Measurements from ENCODE around the gene EFCAB12.
A peak's percentile ranks its signal among the peaks of the same experiment; 100 is the strongest.
"Not testable (repeated sequence)": the region's sequence is repeated elsewhere in the genome, so short reads cannot be mapped to it uniquely, and the experiment has no call there.

Gene EFCAB12

DNA sequence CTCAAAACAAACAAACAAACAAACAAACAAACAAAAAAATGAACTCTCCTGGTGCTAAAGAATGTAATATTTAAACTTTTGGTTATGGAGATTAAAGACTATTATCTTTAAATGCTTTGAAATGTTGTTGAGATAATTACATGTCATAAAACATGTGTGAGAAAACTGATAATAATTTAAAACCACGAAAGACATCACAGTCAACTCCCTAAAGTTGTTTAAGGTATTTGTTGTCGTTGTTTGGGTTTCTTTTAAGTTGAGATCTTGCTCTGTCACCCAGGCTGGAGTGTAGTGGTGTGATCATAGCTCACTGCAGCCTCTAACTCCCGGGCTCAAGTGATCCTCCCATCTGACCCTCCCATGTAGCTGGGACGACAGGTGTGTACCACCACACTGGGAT, 12.0 kb downstream of the EFCAB12 start:
- TF ChIP-seq, protein P1, sequence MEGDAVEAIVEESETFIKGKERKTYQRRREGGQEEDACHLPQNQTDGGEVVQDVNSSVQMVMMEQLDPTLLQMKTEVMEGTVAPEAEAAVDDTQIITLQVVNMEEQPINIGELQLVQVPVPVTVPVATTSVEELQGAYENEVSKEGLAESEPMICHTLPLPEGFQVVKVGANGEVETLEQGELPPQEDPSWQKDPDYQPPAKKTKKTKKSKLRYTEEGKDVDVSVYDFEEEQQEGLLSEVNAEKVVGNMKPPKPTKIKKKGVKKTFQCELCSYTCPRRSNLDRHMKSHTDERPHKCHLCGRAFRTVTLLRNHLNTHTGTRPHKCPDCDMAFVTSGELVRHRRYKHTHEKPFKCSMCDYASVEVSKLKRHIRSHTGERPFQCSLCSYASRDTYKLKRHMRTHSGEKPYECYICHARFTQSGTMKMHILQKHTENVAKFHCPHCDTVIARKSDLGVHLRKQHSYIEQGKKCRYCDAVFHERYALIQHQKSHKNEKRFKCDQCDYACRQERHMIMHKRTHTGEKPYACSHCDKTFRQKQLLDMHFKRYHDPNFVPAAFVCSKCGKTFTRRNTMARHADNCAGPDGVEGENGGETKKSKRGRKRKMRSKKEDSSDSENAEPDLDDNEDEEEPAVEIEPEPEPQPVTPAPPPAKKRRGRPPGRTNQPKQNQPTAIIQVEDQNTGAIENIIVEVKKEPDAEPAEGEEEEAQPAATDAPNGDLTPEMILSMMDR (IDR thresholded peaks at IDR 0.05; ENCODE audit: insufficient read depth, low read depth, low read length, missing control alignments): no peak

DNA sequence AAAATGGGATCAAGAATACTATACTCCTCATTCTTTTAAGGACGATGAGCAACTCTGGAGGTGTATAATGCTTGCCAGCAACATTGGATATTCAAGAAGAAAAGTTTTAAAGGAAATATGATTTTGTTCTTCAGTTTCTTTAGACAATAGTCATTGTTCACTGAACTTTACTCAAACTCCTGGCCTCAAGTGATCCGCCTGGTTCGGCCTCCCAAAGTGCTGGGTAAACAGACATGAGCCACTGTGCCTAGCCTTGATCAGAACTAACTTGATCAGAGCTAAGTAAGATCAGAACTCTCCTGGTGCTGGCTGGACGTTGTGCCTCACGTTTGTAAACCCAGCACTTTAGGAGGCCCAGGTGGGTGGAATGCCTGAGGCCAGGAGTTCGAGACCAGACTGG, 12.6 kb downstream of the EFCAB12 start:
- TF ChIP-seq, protein P1 (IDR thresholded peaks at IDR 0.05; ENCODE audit: insufficient read depth, low read depth, low read length, missing control alignments): no peak
- no peak for DNase-seq (ENCODE audit: low read depth)
- no peak overlapping the region for H3K4me3 ChIP-seq (ENCODE audit: low read length)

More for the DNA sequence above, 12.0 kb downstream of the EFCAB12 start:
- no peak overlapping the region for H3K4me3 ChIP-seq (ENCODE audit: low read length)
- DNase-seq (ENCODE audit: low read depth): no peak

DNA sequence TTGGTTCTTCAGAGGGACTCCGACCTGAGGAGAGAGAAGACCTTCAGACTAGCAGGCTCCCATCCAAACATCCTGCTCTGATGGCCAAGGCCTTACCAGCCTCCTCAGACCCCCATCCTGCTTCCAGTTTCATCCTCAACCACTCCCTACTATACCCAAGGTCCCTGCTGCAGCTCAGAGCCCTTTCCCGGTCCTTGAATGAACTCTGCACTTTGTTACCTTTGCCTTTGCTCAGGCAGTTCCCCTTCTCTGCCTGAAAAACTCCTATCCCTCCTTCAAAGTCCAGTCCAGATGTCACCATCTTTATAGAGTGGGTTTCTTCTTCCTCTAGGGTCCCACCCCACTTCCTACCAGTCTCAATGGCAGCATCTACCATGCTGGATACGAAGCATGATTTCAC, 13.1 kb downstream of the EFCAB12 start:
- no peak overlapping the region for H3K4me3 ChIP-seq (ENCODE audit: low read length)
- TF ChIP-seq, protein P1 (IDR thresholded peaks at IDR 0.05; ENCODE audit: insufficient read depth, low read depth, low read length, missing control alignments): no peak
- DNase-seq (ENCODE audit: low read depth): no peak

GRCh38 chr3:129413687-129414506, 14.5 kb downstream of the EFCAB12 start:
- H3K4me3 ChIP-seq (ENCODE audit: low read length): no peak overlapping the region
- TF ChIP-seq, protein P1 (IDR thresholded peaks at IDR 0.05; ENCODE audit: insufficient read depth, low read depth, low read length, missing control alignments): no peak
- peak; percentile 43 for DNase-seq (ENCODE audit: low read depth)

- H3K4me3 ChIP-seq (ENCODE audit: low read length); DNase-seq (ENCODE audit: low read depth): not testable (repeated sequence)
Measured at GRCh38 chr3:129413238-129413637, 15.2 kb downstream of the EFCAB12 start.

GRCh38 chr3:129412542-129413198, 15.8 kb downstream of the EFCAB12 start:
- H3K4me3 ChIP-seq (ENCODE audit: low read length): no peak overlapping the region
- TF ChIP-seq, protein P1 (IDR thresholded peaks at IDR 0.05; ENCODE audit: insufficient read depth, low read depth, low read length, missing control alignments): no peak
- DNase-seq (ENCODE audit: low read depth): no peak

DNA sequence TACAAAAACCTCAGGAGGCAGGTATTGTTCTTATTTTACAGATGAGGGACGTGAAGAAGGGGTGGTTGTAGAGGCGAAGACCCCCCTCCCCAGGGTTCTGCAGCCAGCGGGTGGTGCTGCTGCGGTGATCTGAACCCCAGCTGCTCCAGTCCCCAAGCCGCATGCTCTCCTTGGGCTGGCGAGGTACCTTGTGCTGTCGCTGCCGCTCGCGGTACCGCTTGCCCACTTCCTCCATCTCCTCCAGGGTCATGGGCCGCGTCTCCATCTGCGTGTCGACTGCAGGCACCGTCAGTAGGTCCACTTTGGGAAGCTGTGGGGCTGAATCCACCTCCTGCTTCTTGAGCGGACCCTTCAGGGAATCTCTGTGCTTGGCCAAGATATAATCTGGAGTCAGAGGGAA, 17.5 kb downstream of the EFCAB12 start:
- DNase-seq (ENCODE audit: low read depth): no peak
- H3K4me3 ChIP-seq (ENCODE audit: low read length): no peak overlapping the region
- TF ChIP-seq, protein P1 (IDR thresholded peaks at IDR 0.05; ENCODE audit: insufficient read depth, low read depth, low read length, missing control alignments): no peak

Measured in epithelial cell of esophagus (primary cell).